ENCODE results near the gene APBA2. TPM values are rescaled to one million over a fixed set of nuclear protein-coding genes. Genes with fewer than 3 reads are reported as not detected.

APBA2 gene
- total and polyA plus RNA-seq, 2 of the 13 experiments (the other 11 are each of a cell fraction or from before 2014, with no cell fraction given), result 0.62 to 2.3 TPM

DNA sequence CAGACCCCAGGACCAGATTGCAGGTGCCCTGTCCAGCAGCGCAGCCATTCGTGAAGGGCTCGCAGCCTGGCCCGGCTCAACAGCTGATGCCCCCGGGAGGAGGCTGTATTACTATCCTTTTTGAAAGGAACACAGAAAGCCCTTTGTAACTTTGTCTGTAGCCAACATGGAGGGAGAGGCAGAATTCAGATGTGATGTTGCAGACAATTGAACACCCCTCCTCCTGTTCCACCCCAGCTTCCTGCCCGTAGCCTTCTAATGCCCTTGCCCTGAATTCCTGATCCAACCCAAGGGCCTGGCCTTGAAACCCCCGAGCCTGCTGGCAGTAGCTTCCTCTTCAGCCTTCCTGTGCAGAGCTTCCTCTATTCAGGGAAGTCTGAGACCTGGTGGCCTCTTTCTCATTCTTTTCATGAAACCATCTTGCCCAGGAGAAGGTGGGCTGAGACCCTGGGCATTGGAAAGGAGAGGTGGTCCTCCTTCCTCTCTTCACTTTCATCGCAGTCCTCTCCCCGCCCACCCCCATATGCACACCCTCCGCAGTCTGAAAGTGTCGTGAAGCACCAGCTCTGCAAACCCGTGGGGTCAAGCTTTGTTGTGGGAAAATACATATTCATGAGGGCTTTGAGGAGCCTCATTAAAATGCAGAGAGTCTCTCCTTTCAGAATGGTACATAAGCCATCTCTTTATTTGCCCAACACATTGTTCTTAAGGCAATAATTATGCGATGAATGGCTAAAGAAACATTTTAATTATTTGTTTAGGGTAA is 109.2 kb downstream of the APBA2 start (continued):
- TF ChIP-seq ZNF775 (CRISPR knock-in tag; IDR thresholded peaks at IDR 0.05; ENCODE audit: borderline replicate concordance) (no peak), LCORL (IDR thresholded peaks at IDR 0.05) (no peak), LCORL (CRISPR knock-in tag; IDR thresholded peaks at IDR 0.05) (no peak), ZNF577 (CRISPR knock-in tag; IDR thresholded peaks at IDR 0.05; ENCODE audit: borderline replicate concordance, low read depth) (no peak), HNF4A (CRISPR knock-in tag; IDR thresholded peaks at IDR 0.05) (no peak)

DNA sequence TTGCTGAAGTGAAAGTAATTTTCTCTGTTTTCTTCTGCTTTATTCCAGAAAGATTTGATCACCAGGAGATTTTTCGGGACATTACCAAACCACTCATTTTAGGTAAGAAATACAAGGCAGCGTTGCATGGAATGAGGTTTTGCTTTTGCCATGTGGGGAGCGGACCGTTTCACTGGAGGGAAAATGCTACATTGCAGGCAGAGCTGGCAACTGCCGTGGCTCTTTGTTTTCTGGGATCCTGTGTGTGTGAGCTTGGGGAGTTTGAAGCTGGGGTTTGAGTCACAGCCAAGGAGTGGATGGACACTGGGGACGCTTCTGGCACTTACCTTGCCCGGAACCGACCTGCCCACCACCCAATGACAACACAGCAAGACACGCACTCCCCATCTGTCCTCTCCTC is 109.9 kb downstream of the APBA2 start:
- Histone ChIP-seq H4K20me1 (ENCODE audit: insufficient read depth, low read length) (no peaks in the 10 kb centered on the region), H3K79me2 (ENCODE audit: insufficient read depth, low read length) (no peaks in the 10 kb centered on the region), H3K9me3 (ENCODE audit: low read length) (no peaks in the 10 kb centered on the region), H3K9ac (ENCODE audit: insufficient read depth, low read depth, low read length) (no peak overlapping the region), H3K4me3 (replicated peaks in 1 of 3; ENCODE audit: insufficient read depth in 1 of 3, low read depth in 2 of 3, low read length in 3 of 3) (no peak overlapping the region), H3K4me1 (ENCODE audit: insufficient read depth, low read length) (no peaks in the 10 kb centered on the region), H3K36me3 (replicated peaks in 1 of 2; ENCODE audit: control insufficient read depth in 1 of 2, insufficient read depth in 2 of 2, low read length in 2 of 2) (no peaks in the 10 kb centered on the region), H3K27ac (ENCODE audit: extremely low read length, insufficient read depth, low read length) (no peak overlapping the region), H3K27me3 (ENCODE audit: control insufficient read depth in 1 of 2, insufficient read depth in 2 of 2, low read length in 2 of 2) (no peaks in the 10 kb centered on the region), H3K4me2 (ENCODE audit: low read depth, low read length) (no peak overlapping the region), H2AFZ (ENCODE audit: low read length) (no peak overlapping the region)
- no TSS peak for BruUV-seq (replicated peaks)
- WGBS (ENCODE audit: low lambda C conversion rate), result 63% methylated on average over 8 of the region's 9 CpGs
- intact Hi-C loops (cut with micrococcal nuclease; ENCODE audit: unreplicated experiment), result no loop called here
- ChIA-PET CTCF (ENCODE audit: low intra/inter-chr PET ratio, low total read pairs) (no interaction called here), POLR2A (no interaction called here)
- FAIRE-seq (no peak), DNase-seq (ENCODE audit: low spot score) (no peak), ATAC-seq (no peak)
- no peak for TF ChIP-seq KLF12 (CRISPR knock-in tag; IDR thresholded peaks at IDR 0.05; ENCODE audit: borderline replicate concordance)
- no peak for TF ChIP-seq ZNF619 (CRISPR knock-in tag; IDR thresholded peaks at IDR 0.05)
- TF ChIP-seq, protein P1, sequence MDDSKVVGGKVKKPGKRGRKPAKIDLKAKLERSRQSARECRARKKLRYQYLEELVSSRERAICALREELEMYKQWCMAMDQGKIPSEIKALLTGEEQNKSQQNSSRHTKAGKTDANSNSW (CRISPR knock-in tag; IDR thresholded peaks at IDR 0.05; ENCODE audit: borderline replicate concordance), result no peak
- TF ChIP-seq, protein P2, sequence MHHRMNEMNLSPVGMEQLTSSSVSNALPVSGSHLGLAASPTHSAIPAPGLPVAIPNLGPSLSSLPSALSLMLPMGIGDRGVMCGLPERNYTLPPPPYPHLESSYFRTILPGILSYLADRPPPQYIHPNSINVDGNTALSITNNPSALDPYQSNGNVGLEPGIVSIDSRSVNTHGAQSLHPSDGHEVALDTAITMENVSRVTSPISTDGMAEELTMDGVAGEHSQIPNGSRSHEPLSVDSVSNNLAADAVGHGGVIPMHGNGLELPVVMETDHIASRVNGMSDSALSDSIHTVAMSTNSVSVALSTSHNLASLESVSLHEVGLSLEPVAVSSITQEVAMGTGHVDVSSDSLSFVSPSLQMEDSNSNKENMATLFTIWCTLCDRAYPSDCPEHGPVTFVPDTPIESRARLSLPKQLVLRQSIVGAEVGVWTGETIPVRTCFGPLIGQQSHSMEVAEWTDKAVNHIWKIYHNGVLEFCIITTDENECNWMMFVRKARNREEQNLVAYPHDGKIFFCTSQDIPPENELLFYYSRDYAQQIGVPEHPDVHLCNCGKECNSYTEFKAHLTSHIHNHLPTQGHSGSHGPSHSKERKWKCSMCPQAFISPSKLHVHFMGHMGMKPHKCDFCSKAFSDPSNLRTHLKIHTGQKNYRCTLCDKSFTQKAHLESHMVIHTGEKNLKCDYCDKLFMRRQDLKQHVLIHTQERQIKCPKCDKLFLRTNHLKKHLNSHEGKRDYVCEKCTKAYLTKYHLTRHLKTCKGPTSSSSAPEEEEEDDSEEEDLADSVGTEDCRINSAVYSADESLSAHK (CRISPR knock-in tag; IDR thresholded peaks at IDR 0.05; ENCODE audit: borderline replicate concordance), result no peak
- TF ChIP-seq KAT8 (CRISPR knock-in tag; IDR thresholded peaks at IDR 0.05), result no peak
- TF ChIP-seq, protein P3, sequence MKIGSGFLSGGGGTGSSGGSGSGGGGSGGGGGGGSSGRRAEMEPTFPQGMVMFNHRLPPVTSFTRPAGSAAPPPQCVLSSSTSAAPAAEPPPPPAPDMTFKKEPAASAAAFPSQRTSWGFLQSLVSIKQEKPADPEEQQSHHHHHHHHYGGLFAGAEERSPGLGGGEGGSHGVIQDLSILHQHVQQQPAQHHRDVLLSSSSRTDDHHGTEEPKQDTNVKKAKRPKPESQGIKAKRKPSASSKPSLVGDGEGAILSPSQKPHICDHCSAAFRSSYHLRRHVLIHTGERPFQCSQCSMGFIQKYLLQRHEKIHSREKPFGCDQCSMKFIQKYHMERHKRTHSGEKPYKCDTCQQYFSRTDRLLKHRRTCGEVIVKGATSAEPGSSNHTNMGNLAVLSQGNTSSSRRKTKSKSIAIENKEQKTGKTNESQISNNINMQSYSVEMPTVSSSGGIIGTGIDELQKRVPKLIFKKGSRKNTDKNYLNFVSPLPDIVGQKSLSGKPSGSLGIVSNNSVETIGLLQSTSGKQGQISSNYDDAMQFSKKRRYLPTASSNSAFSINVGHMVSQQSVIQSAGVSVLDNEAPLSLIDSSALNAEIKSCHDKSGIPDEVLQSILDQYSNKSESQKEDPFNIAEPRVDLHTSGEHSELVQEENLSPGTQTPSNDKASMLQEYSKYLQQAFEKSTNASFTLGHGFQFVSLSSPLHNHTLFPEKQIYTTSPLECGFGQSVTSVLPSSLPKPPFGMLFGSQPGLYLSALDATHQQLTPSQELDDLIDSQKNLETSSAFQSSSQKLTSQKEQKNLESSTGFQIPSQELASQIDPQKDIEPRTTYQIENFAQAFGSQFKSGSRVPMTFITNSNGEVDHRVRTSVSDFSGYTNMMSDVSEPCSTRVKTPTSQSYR (CRISPR knock-in tag; IDR thresholded peaks at IDR 0.05; ENCODE audit: borderline replicate concordance), result no peak
- TF ChIP-seq, protein P4, sequence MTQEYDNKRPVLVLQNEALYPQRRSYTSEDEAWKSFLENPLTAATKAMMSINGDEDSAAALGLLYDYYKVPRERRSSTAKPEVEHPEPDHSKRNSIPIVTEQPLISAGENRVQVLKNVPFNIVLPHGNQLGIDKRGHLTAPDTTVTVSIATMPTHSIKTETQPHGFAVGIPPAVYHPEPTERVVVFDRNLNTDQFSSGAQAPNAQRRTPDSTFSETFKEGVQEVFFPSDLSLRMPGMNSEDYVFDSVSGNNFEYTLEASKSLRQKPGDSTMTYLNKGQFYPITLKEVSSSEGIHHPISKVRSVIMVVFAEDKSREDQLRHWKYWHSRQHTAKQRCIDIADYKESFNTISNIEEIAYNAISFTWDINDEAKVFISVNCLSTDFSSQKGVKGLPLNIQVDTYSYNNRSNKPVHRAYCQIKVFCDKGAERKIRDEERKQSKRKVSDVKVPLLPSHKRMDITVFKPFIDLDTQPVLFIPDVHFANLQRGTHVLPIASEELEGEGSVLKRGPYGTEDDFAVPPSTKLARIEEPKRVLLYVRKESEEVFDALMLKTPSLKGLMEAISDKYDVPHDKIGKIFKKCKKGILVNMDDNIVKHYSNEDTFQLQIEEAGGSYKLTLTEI (CRISPR knock-in tag; conservative IDR thresholded peaks at IDR 0.05), result no peak
- TF ChIP-seq, protein P5, sequence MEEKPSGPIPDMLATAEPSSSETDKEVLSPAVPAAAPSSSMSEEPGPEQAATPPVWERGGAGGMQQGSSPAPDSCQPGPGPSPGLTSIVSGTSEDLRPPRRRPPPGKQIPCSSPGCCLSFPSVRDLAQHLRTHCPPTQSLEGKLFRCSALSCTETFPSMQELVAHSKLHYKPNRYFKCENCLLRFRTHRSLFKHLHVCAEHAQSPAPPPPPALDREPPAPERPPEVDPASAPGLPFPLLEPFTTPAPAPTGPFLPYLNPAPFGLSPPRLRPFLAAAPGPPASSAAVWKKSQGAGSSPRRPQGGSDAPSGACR (CRISPR knock-in tag; IDR thresholded peaks at IDR 0.05), result no peak
- TF ChIP-seq NFIC (IDR thresholded peaks at IDR 0.05; ENCODE audit: low read length), result no peak
- no peak for TF ChIP-seq ZNF674 (CRISPR knock-in tag; IDR thresholded peaks at IDR 0.05; ENCODE audit: low read depth)
- in situ Hi-C loops (cut with HindIII; ENCODE audit: extremely low pct_ligation_motif_present, low pct_unique_long_range_greater_than_20kb), result no loop called here

Measured in HepG2 (cell line).